Trophoblast cell (in vitro differentiated cells and primary cell): ENCODE results near the gene EML4.

ENCODE experiments used
- DNase-seq, 2 donors: peaks; one replicate each; pipeline ENCODE4 v3.0.0-alpha.2; 2016
- H2AFZ ChIP-seq: 2 replicates; pipeline ENCODE4 v1.6.1; 2013; ENCODE audit warnings: low read length, moderate library complexity, mild to moderate bottlenecking; ENCODE audit not compliant: insufficient read depth, poor library complexity
- H2AK5ac ChIP-seq: 2 replicates; pipeline ENCODE4 v1.6.1; 2013; ENCODE audit warnings: mild to moderate bottlenecking, low read length
- H2BK120ac ChIP-seq: 2 replicates; pipeline ENCODE4 v1.6.1; 2013; ENCODE audit warnings: low read length, mild to moderate bottlenecking, moderate library complexity; ENCODE audit not compliant: insufficient read depth, poor library complexity
- H2BK12ac ChIP-seq: 2 replicates; pipeline ENCODE4 v1.6.1; 2013; ENCODE audit warnings: mild to moderate bottlenecking, low read length, moderate library complexity
- H2BK5ac ChIP-seq: 2 replicates; pipeline ENCODE4 v1.6.1; 2013; ENCODE audit warnings: low read length, low read depth, moderate library complexity, mild to moderate bottlenecking; ENCODE audit not compliant: poor library complexity
- H3K14ac ChIP-seq: 2 replicates; pipeline ENCODE4 v1.6.1; 2013; ENCODE audit warnings: mild to moderate bottlenecking, low read length
- H3K18ac ChIP-seq: 2 replicates; pipeline ENCODE4 v1.6.1; 2013; ENCODE audit warnings: mild to moderate bottlenecking, low read length
- H3K23ac ChIP-seq: 2 replicates; pipeline ENCODE4 v1.6.1; 2013; ENCODE audit warnings: low read length
- H3K27ac ChIP-seq: 2 replicates; pipeline ENCODE4 v1.5.1; 2013; ENCODE audit warnings: low read depth, mild to moderate bottlenecking, inconsistent platforms, low read length, moderate library complexity
- H3K27me3 ChIP-seq: 2 replicates; pipeline ENCODE4 v1.6.1; 2013; ENCODE audit warnings: inconsistent platforms, mild to moderate bottlenecking, low read length, moderate library complexity; ENCODE audit not compliant: insufficient read depth
- H3K36me3 ChIP-seq, 2 experiments: 1 replicate in 1 of 2; 2 replicates in 1 of 2; pipeline ENCODE4 v1.6.1; 2013; ENCODE audit warnings: low read length in 2 of 2, mild to moderate bottlenecking in 2 of 2, moderate library complexity in 1 of 2; ENCODE audit not compliant: insufficient read depth in 2 of 2, control insufficient read depth in 1 of 2
- H3K4ac ChIP-seq: 2 replicates; pipeline ENCODE4 v1.6.1; 2013; ENCODE audit warnings: low read depth, mild to moderate bottlenecking, low read length, moderate library complexity
- H3K4me1 ChIP-seq, 2 experiments: 1 replicate in 1 of 2; 2 replicates in 1 of 2; pipeline ENCODE4 v1.6.1; 2013; ENCODE audit warnings: low read length in 2 of 2, mild to moderate bottlenecking in 2 of 2, moderate library complexity in 1 of 2; ENCODE audit not compliant: insufficient read depth in 2 of 2, control insufficient read depth in 1 of 2
- H3K4me2 ChIP-seq: 2 replicates; pipeline ENCODE4 v1.6.1; 2013; ENCODE audit warnings: inconsistent platforms, mild to moderate bottlenecking, low read length, moderate library complexity
- H3K4me3 ChIP-seq: 2 replicates; pipeline ENCODE4 v1.5.1; 2013; ENCODE audit warnings: mild to moderate bottlenecking, low read depth, low read length, inconsistent platforms
- H3K79me1 ChIP-seq: one replicate; pipeline ENCODE4 v1.6.1; 2013; ENCODE audit warnings: low read length
- H3K79me2 ChIP-seq: 2 replicates; pipeline ENCODE4 v1.6.1; 2013; ENCODE audit warnings: low read length, mild to moderate bottlenecking; ENCODE audit not compliant: control insufficient read depth, insufficient read depth, poor library complexity
- H3K9ac ChIP-seq: 2 replicates; pipeline ENCODE4 v1.6.1; 2013; ENCODE audit warnings: mild to moderate bottlenecking, low read length
- H3K9me3 ChIP-seq: 2 replicates; pipeline ENCODE4 v1.6.1; 2013; ENCODE audit warnings: low read depth, mild to moderate bottlenecking, control low read depth, inconsistent platforms, low read length; ENCODE audit not compliant: insufficient read depth
- H4K12ac ChIP-seq: 2 replicates; pipeline ENCODE4 v1.6.1; 2013; ENCODE audit warnings: low read depth, mild to moderate bottlenecking, low read length, moderate library complexity
- H4K8ac ChIP-seq: 2 replicates; pipeline ENCODE4 v1.6.1; 2013; ENCODE audit warnings: low read depth, mild to moderate bottlenecking, low read length, moderate library complexity
- H4K91ac ChIP-seq: one replicate; pipeline ENCODE4 v1.6.1; 2013; ENCODE audit warnings: low read depth, mild to moderate bottlenecking, low read length, moderate library complexity
- WGBS: extraction: QIAGEN DNeasy Blood & Tissue Kit; methylation state at CpG from one replicate; pipeline ENCODE4 v1.1.7; 2013; ENCODE audit warnings: missing lambda C conversion rate; ENCODE audit not compliant: insufficient read length, insufficient coverage; ENCODE audit errors: extremely low coverage; 5-methylcytosine and 5-hydroxymethylcytosine counted together

EML4 gene

GRCh38 chr2:42249887-42250286, 80.7 kb downstream of the EML4 start:
- Histone ChIP-seq H3K79me1 (no peaks in the 10 kb centered on the region), H2BK5ac (no peak overlapping the region), H2BK120ac (no peak overlapping the region), H3K18ac (no peak overlapping the region), H3K4me3 (no peak overlapping the region), H3K4me1 (no peaks in the 10 kb centered on the region), H3K36me3 (peaks cover 0 to 2% of the 10 kb centered on the region in 2 experiments), H3K9ac (no peak overlapping the region), H4K12ac (no peak overlapping the region), H2AK5ac (no peak overlapping the region), H2AFZ (no peak overlapping the region), H3K23ac (no peak overlapping the region), H4K8ac (no peak overlapping the region), H3K27ac (no peak overlapping the region), H3K14ac (no peak overlapping the region), H3K27me3 (no peaks in the 10 kb centered on the region), H2BK12ac (no peak overlapping the region), H3K9me3 (no peaks in the 10 kb centered on the region), H3K79me2 (no peaks in the 10 kb centered on the region), H4K91ac (no peak overlapping the region), H3K4me2 (no peak overlapping the region), H3K4ac (no peak overlapping the region)
- WGBS, result no CpG with 5 or more reads among the region's 3 CpGs
- no peak for DNase-seq

DNA sequence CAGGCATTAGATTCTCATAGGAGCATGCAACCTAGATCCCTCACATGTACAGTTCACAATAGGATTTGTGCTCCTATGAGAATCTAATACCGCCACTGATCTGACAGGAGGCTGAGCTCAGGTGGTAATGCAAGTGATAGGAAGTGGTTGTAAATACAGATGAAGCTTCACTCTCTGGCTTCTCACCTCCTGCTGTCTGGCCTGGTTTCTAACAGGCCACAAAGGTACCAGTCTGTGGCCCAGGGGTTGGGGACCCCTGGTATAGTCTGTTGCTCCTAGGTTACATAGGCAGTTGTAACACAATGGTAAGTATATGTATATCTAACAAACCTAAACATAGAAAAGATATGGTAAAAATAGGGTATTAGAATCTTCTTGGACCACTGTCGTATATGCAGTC, 81.8 kb downstream of the EML4 start:
- Histone ChIP-seq H4K91ac (no peak overlapping the region), H2BK120ac (no peak overlapping the region), H3K4me3 (no peak overlapping the region), H4K8ac (no peak overlapping the region), H3K79me2 (no peaks in the 10 kb centered on the region), H3K4me1 (no peaks in the 10 kb centered on the region), H3K27ac (no peak overlapping the region), H3K14ac (no peak overlapping the region), H2AK5ac (no peak overlapping the region), H2BK5ac (no peak overlapping the region), H2BK12ac (no peak overlapping the region), H3K4me2 (no peak overlapping the region), H3K9me3 (no peaks in the 10 kb centered on the region), H3K36me3 (no peaks in the 10 kb centered on the region), H4K12ac (no peak overlapping the region), H3K18ac (no peak overlapping the region), H3K23ac (no peak overlapping the region), H3K27me3 (no peaks in the 10 kb centered on the region), H3K9ac (no peak overlapping the region), H3K79me1 (no peaks in the 10 kb centered on the region), H2AFZ (no peak overlapping the region), H3K4ac (no peak overlapping the region)
- no CpG with 5 or more reads among the region's 2 CpGs for WGBS
- DNase-seq, result no peak

- Histone ChIP-seq H3K4me3 (no peak overlapping the region), H3K27ac (no peak overlapping the region), H3K18ac (no peak overlapping the region), H3K23ac (no peak overlapping the region), H2BK120ac (no peak overlapping the region), H3K9ac (no peak overlapping the region), H3K9me3 (no peaks in the 10 kb centered on the region), H4K8ac (no peak overlapping the region), H3K27me3 (no peaks in the 10 kb centered on the region), H3K4me2 (no peak overlapping the region), H3K4ac (no peak overlapping the region), H3K79me2 (no peaks in the 10 kb centered on the region), H2BK12ac (no peak overlapping the region), H4K91ac (no peak overlapping the region), H3K14ac (no peak overlapping the region), H2AFZ (no peak overlapping the region), H2BK5ac (no peak overlapping the region), H3K4me1 (no peaks in the 10 kb centered on the region), H2AK5ac (no peak overlapping the region), H3K36me3 (no peaks in the 10 kb centered on the region), H4K12ac (no peak overlapping the region), H3K79me1 (no peaks in the 10 kb centered on the region)
- WGBS, result no CpG with 5 or more reads among the region's 3 CpGs
- no peak for DNase-seq
Measured at GRCh38 chr2:42252464-42252863, 83.3 kb downstream of the EML4 start.

GRCh38 chr2:42254186-42254895, 85.2 kb downstream of the EML4 start:
- no peak overlapping the region for H2BK12ac ChIP-seq
- WGBS, result no CpG with 5 or more reads among the region's 8 CpGs
- H3K23ac ChIP-seq, result no peak overlapping the region
- H3K79me2 ChIP-seq, result no peaks in the 10 kb centered on the region
- H4K12ac ChIP-seq, result no peak overlapping the region
- H3K36me3 ChIP-seq, result peaks cover 0 to 6% of the 10 kb centered on the region in 2 experiments
- no peak overlapping the region for H3K4me3 ChIP-seq
- DNase-seq, result no peak
- no peak overlapping the region for H2BK5ac ChIP-seq
- H3K27me3 ChIP-seq, result no peaks in the 10 kb centered on the region
- H2AK5ac ChIP-seq, result no peak overlapping the region
- H3K4me2 ChIP-seq, result no peak overlapping the region
- no peak overlapping the region for H3K4ac ChIP-seq
- H3K79me1 ChIP-seq, result no peaks in the 10 kb centered on the region
- no peak overlapping the region for H3K18ac ChIP-seq
- H3K9ac ChIP-seq, result no peak overlapping the region
- no peak overlapping the region for H2AFZ ChIP-seq
- H4K8ac ChIP-seq, result no peak overlapping the region
- no peak overlapping the region for H2BK120ac ChIP-seq
- no peak overlapping the region for H4K91ac ChIP-seq
- H3K4me1 ChIP-seq, result no peaks in the 10 kb centered on the region
- H3K9me3 ChIP-seq, result no peaks in the 10 kb centered on the region
- H3K27ac ChIP-seq, result no peak overlapping the region
- no peak overlapping the region for H3K14ac ChIP-seq
